HEK293 (cell line): ENCODE results near the gene DCC.

Experiments
- CTCF ChIA-PET: fragments of 350-600 bp; formaldehyde crosslinking; extraction: SDS; loops from one replicate; lab custom pipeline; 2021; ENCODE audit warnings: antibody characterized with exemption; lab: Yijun Ruan, JAX
- POLR2A ChIA-PET: fragments of 300-600 bp; formaldehyde crosslinking; extraction: SDS; loops from one replicate; lab custom pipeline; 2020; ENCODE audit warnings: antibody characterized with exemption, inconsistent platforms; lab: Yijun Ruan, JAX
- H3K27ac ChIP-seq: fragments of 200-500 bp; sonication (Bioruptor generic); 2 replicates; pipeline ENCODE4 v1.5.1; 2014; ENCODE audit warnings: low read depth, low read length, control low read depth, inconsistent platforms; ENCODE audit errors: extremely low read depth
- H3K36me3 ChIP-seq, 2 experiments: fragments of 200-500 bp in 1 of 2; sonication (Bioruptor generic) in 1 of 2; 1 replicate in 1 of 2; 2 replicates in 1 of 2; pipeline ENCODE4 v1.5.1; 2014 to 2017; ENCODE audit warnings: inconsistent platforms in 2 of 2, low read length in 2 of 2; ENCODE audit not compliant: control insufficient read depth in 2 of 2, insufficient read depth in 1 of 2
- H3K4me1 ChIP-seq: fragments of 200-500 bp; sonication (Bioruptor generic); 2 replicates; pipeline ENCODE4 v1.5.1; 2014; ENCODE audit warnings: mild to moderate bottlenecking, low read length, inconsistent platforms; ENCODE audit not compliant: control insufficient read depth, insufficient read depth
- H3K4me3 ChIP-seq: 2 replicates; pipeline ENCODE4 v1.5.1; 2011; ENCODE audit warnings: low read depth, mild to moderate bottlenecking, control low read depth, low read length, moderate library complexity
- H3K9me3 ChIP-seq: fragments of 200-500 bp; sonication (Bioruptor generic); 2 replicates; pipeline ENCODE4 v1.5.1; 2014; ENCODE audit warnings: low read depth, low read length, inconsistent platforms; ENCODE audit not compliant: control insufficient read depth, insufficient read depth
- EGR2 ChIP-seq: fragments of 450-650 bp; formaldehyde crosslinking; IDR thresholded peaks from 2 replicates; pipeline ENCODE4 v1.5.1; 2016; ENCODE audit warnings: low read depth, missing biosample characterization, missing genetic modification characterization
- KLF1 ChIP-seq: fragments of 450-650 bp; formaldehyde crosslinking; IDR thresholded peaks from 2 replicates; pipeline ENCODE4 v1.5.1; 2016; ENCODE audit warnings: missing biosample characterization, missing genetic modification characterization
- KLF17 ChIP-seq: fragments of 450-650 bp; formaldehyde crosslinking; IDR thresholded peaks from 2 replicates; pipeline ENCODE4 v1.5.1; 2016; ENCODE audit warnings: missing biosample characterization, missing genetic modification characterization
- KLF8 ChIP-seq: fragments of 450-650 bp; formaldehyde crosslinking; IDR thresholded peaks from 2 replicates; pipeline ENCODE4 v1.5.1; 2016; ENCODE audit warnings: missing biosample characterization, missing genetic modification characterization
- RBAK ChIP-seq: fragments of 450-650 bp; formaldehyde crosslinking; IDR thresholded peaks from 2 replicates; pipeline ENCODE4 v1.5.1; 2016; ENCODE audit warnings: missing biosample characterization, missing genetic modification characterization
- ZFP41 ChIP-seq: fragments of 450-650 bp; formaldehyde crosslinking; IDR thresholded peaks from 2 replicates; pipeline ENCODE4 v1.5.1; 2016; ENCODE audit warnings: missing biosample characterization, missing genetic modification characterization, borderline replicate concordance
- ZNF138 ChIP-seq: fragments of 450-650 bp; formaldehyde crosslinking; IDR thresholded peaks from 2 replicates; pipeline ENCODE4 v1.5.1; 2016; ENCODE audit warnings: missing biosample characterization, missing genetic modification characterization, borderline replicate concordance
- ZNF18 ChIP-seq: fragments of 450-650 bp; formaldehyde crosslinking; IDR thresholded peaks from 2 replicates; pipeline ENCODE4 v1.5.1; 2016; ENCODE audit warnings: missing biosample characterization, missing genetic modification characterization
- ZNF184 ChIP-seq: fragments of 450-650 bp; IDR thresholded peaks from 2 replicates; pipeline ENCODE4 v1.5.1; 2018; ENCODE audit warnings: missing biosample characterization, mild to moderate bottlenecking, missing genetic modification characterization
- ZNF24 ChIP-seq: fragments of 450-650 bp; formaldehyde crosslinking; IDR thresholded peaks from 2 replicates; pipeline ENCODE4 v1.5.1; 2016; ENCODE audit warnings: missing biosample characterization, missing genetic modification characterization
- ZNF266 ChIP-seq: fragments of 450-650 bp; formaldehyde crosslinking; IDR thresholded peaks from 2 replicates; pipeline ENCODE4 v1.5.1; 2016; ENCODE audit warnings: missing biosample characterization, missing genetic modification characterization, low read depth
- ZNF404 ChIP-seq: fragments of 450-650 bp; formaldehyde crosslinking; IDR thresholded peaks from 2 replicates; pipeline ENCODE4 v1.5.1; 2017; ENCODE audit warnings: missing biosample characterization, missing genetic modification characterization
- ZNF449 ChIP-seq: fragments of 450-650 bp; formaldehyde crosslinking; IDR thresholded peaks from 2 replicates; pipeline ENCODE4 v1.5.1; 2017; ENCODE audit warnings: missing biosample characterization, mild to moderate bottlenecking, missing genetic modification characterization, moderate library complexity
- ZNF623 ChIP-seq: fragments of 450-650 bp; formaldehyde crosslinking; IDR thresholded peaks from 2 replicates; pipeline ENCODE4 v1.5.1; 2016; ENCODE audit warnings: missing biosample characterization, missing genetic modification characterization
- ZNF670 ChIP-seq: fragments of 450-650 bp; formaldehyde crosslinking; IDR thresholded peaks from 2 replicates; pipeline ENCODE4 v1.5.1; 2016; ENCODE audit warnings: missing biosample characterization, missing genetic modification characterization, low read depth
- ZNF677 ChIP-seq: fragments of 450-650 bp; IDR thresholded peaks from 2 replicates; pipeline ENCODE4 v1.5.0; 2018; ENCODE audit warnings: missing biosample characterization, mild to moderate bottlenecking, missing genetic modification characterization, moderate library complexity
- ZNF791 ChIP-seq: fragments of 450-650 bp; formaldehyde crosslinking; IDR thresholded peaks from 2 replicates; pipeline ENCODE4 v1.5.1; 2016; ENCODE audit warnings: missing biosample characterization, missing genetic modification characterization
- ZSCAN16 ChIP-seq: fragments of 450-650 bp; formaldehyde crosslinking; IDR thresholded peaks from 2 replicates; pipeline ENCODE4 v1.5.1; 2016; ENCODE audit warnings: missing biosample characterization, missing genetic modification characterization
- ZSCAN4 ChIP-seq: fragments of 450-650 bp; formaldehyde crosslinking; IDR thresholded peaks from 2 replicates; pipeline ENCODE4 v1.5.1; 2017; ENCODE audit warnings: missing biosample characterization, missing genetic modification characterization
- TF ChIP-seq, protein P1 (sequence below): fragments of 450-650 bp; formaldehyde crosslinking; IDR thresholded peaks from 2 replicates; pipeline ENCODE4; 2016; ENCODE audit warnings: missing biosample characterization, missing genetic modification characterization
- TF ChIP-seq, protein P2 (sequence below): fragments of 450-650 bp; formaldehyde crosslinking; IDR thresholded peaks from 2 replicates; pipeline ENCODE4 v1.5.1; 2016; ENCODE audit warnings: missing biosample characterization, missing genetic modification characterization
- TF ChIP-seq, protein P3 (sequence below): fragments of 450-650 bp; formaldehyde crosslinking; optimal IDR thresholded peaks from 2 replicates; pipeline ENCODE3; 2016; ENCODE audit warnings: missing biosample characterization, mild to moderate bottlenecking, missing genetic modification characterization
- TF ChIP-seq, protein P4 (sequence below): fragments of 450-650 bp; formaldehyde crosslinking; IDR thresholded peaks from 2 replicates; pipeline ENCODE4 v1.5.0; 2017; ENCODE audit warnings: missing biosample characterization, missing genetic modification characterization, borderline replicate concordance

The DCC gene

DNA sequence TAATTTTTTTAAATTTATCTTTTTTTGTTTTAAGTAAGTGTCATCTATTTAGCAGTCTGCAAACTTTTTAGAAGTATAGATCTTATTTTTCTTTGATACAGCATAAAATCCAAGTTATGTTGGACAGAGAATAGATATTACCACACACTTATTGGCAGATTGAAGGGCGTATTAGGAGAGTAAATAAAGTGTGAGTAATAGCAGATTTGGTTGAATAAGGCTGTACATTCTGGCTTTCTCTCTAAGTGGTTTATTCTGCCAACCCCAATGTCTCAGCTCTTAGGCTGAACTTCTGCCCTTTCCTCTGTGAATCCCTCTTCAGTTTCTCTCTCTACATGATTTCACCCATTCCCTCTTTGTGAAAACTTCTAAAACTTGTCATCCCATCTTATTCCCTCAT is 651.2 kb downstream of the DCC start:
- CTCF ChIA-PET: no interaction called here
- TF ChIP-seq ZNF677 (no peak), ZNF18 (tag by site-specific recombination) (no peak), ZNF449 (tag by site-specific recombination) (no peak), ZNF623 (tag by site-specific recombination) (no peak), ZNF266 (tag by site-specific recombination) (no peak), RBAK (tag by site-specific recombination) (no peak), ZSCAN4 (tag by site-specific recombination) (no peak), ZSCAN16 (tag by site-specific recombination) (no peak), KLF17 (no peak), ZFP41 (no peak), ZNF791 (tag by site-specific recombination) (no peak)
- TF ChIP-seq, protein P1, sequence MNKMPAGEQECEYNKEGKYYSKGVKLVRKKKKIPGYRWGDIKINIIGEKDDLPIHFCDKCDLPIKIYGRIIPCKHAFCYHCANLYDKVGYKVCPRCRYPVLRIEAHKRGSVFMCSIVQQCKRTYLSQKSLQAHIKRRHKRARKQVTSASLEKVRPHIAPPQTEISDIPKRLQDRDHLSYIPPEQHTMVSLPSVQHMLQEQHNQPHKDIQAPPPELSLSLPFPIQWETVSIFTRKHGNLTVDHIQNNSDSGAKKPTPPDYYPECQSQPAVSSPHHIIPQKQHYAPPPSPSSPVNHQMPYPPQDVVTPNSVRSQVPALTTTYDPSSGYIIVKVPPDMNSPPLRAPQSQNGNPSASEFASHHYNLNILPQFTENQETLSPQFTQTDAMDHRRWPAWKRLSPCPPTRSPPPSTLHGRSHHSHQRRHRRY: no peak
- TF ChIP-seq, protein P2, sequence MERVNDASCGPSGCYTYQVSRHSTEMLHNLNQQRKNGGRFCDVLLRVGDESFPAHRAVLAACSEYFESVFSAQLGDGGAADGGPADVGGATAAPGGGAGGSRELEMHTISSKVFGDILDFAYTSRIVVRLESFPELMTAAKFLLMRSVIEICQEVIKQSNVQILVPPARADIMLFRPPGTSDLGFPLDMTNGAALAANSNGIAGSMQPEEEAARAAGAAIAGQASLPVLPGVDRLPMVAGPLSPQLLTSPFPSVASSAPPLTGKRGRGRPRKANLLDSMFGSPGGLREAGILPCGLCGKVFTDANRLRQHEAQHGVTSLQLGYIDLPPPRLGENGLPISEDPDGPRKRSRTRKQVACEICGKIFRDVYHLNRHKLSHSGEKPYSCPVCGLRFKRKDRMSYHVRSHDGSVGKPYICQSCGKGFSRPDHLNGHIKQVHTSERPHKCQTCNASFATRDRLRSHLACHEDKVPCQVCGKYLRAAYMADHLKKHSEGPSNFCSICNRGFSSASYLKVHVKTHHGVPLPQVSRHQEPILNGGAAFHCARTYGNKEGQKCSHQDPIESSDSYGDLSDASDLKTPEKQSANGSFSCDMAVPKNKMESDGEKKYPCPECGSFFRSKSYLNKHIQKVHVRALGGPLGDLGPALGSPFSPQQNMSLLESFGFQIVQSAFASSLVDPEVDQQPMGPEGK (tag by site-specific recombination): no peak

DNA sequence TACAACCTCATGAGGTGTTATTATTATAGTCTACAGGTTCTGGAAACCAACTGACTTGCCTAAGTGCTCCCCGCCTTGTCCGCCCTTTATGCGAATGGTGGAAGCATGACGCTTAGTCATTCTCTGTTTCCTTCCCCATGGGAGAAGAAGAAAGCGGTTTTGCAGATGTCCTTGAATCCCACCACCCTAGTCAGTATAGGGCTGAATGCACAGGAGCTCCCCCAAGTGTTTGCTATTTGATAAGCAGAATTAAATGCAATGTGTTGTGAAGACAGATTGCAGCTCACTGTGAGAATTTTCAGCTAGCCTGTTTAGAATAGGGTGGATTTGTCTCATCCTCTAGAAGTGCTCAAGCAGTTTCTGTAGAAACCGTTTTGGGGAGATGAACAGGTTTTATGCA is 652.0 kb downstream of the DCC start:
- H3K4me3 ChIP-seq: no peak overlapping the region
- H3K9me3 ChIP-seq: no peaks in the 10 kb centered on the region
- no peaks in the 10 kb centered on the region for H3K4me1 ChIP-seq
- no peaks in the 10 kb centered on the region for H3K36me3 ChIP-seq
- no peak overlapping the region for H3K27ac ChIP-seq
- CTCF ChIA-PET: no interaction called here
- POLR2A ChIA-PET: no interaction called here
- TF ChIP-seq EGR2 (tag by site-specific recombination) (no peak), KLF8 (tag by site-specific recombination) (no peak), ZNF24 (tag by site-specific recombination) (no peak), ZNF184 (tag by site-specific recombination) (no peak), ZNF138 (tag by site-specific recombination) (no peak), KLF1 (no peak), ZNF670 (no peak), ZNF404 (tag by site-specific recombination) (no peak)
- TF ChIP-seq, protein P3, sequence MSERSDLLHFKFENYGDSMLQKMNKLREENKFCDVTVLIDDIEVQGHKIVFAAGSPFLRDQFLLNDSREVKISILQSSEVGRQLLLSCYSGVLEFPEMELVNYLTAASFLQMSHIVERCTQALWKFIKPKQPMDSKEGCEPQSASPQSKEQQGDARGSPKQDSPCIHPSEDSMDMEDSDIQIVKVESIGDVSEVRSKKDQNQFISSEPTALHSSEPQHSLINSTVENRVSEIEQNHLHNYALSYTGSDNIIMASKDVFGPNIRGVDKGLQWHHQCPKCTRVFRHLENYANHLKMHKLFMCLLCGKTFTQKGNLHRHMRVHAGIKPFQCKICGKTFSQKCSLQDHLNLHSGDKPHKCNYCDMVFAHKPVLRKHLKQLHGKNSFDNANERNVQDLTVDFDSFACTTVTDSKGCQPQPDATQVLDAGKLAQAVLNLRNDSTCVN: no peak
- TF ChIP-seq, protein P4, sequence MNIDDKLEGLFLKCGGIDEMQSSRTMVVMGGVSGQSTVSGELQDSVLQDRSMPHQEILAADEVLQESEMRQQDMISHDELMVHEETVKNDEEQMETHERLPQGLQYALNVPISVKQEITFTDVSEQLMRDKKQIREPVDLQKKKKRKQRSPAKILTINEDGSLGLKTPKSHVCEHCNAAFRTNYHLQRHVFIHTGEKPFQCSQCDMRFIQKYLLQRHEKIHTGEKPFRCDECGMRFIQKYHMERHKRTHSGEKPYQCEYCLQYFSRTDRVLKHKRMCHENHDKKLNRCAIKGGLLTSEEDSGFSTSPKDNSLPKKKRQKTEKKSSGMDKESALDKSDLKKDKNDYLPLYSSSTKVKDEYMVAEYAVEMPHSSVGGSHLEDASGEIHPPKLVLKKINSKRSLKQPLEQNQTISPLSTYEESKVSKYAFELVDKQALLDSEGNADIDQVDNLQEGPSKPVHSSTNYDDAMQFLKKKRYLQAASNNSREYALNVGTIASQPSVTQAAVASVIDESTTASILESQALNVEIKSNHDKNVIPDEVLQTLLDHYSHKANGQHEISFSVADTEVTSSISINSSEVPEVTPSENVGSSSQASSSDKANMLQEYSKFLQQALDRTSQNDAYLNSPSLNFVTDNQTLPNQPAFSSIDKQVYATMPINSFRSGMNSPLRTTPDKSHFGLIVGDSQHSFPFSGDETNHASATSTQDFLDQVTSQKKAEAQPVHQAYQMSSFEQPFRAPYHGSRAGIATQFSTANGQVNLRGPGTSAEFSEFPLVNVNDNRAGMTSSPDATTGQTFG: no peak

More for the DNA sequence above, 651.2 kb downstream of the DCC start:
- Histone ChIP-seq H3K4me3 (no peak overlapping the region), H3K9me3 (no peaks in the 10 kb centered on the region), H3K4me1 (no peaks in the 10 kb centered on the region), H3K27ac (no peak overlapping the region), H3K36me3 (no peaks in the 10 kb centered on the region)
- POLR2A ChIA-PET: no interaction called here
